Adrenal gland (tissue), 12 donors: ENCODE measurements around the gene LDLRAP1. TPM values are rescaled to one million over a fixed set of nuclear protein-coding genes. Genes with fewer than 3 reads are reported as not detected.
A peak's percentile ranks its signal among the peaks of the same experiment; 100 is the strongest.

Experiments
- DNase-seq, 7 donors: peaks; one replicate each; pipeline ENCODE4 v3.0.0-alpha.2; 2019 to 2020
- H3K27ac ChIP-seq, 5 donors: fragments of 200-600 bp; sonication (generic) in 4 of 5; 1 replicate in 3 of 5; 2 replicates in 2 of 5; pipeline versions ENCODE4 v1.5.1 to v1.8.0; 2016 to 2020; ENCODE audit warnings: mild to moderate bottlenecking in 1 of 5
- H3K27me3 ChIP-seq: fragments of 200-600 bp; 2 replicates; pipeline ENCODE4 v1.8.0; 2021
- H3K36me3 ChIP-seq, 2 donors: fragments of 200-600 bp; replicated peaks in 1 of 2; 1 replicate in 1 of 2; 2 replicates in 1 of 2; pipeline versions ENCODE4 v1.5.1 to v1.8.0; 2018 to 2022
- H3K4me1 ChIP-seq, 2 donors: fragments of 200-600 bp; replicated peaks in 1 of 2; 1 replicate in 1 of 2; 2 replicates in 1 of 2; pipeline versions ENCODE4 v1.5.1 to v1.8.0; 2018 to 2021
- H3K4me3 ChIP-seq, 4 donors: fragments of 200-600 bp; sonication (generic) in 3 of 4; one replicate each; pipeline ENCODE4 v1.5.1; 2016 to 2018
- H3K9me3 ChIP-seq, 3 donors: fragments of 200-600 bp; sonication (generic) in 1 of 3; replicated peaks in 1 of 3; 1 replicate in 2 of 3; 2 replicates in 1 of 3; pipeline versions ENCODE4 v1.5.1 to v1.8.0; 2016 to 2021
- CTCF ChIP-seq, 6 experiments: fragments of 450-650 bp in 4 of 6; fragments of 200-600 bp in 2 of 6; sonication (generic) in 1 of 6; IDR thresholded peaks; 1 replicate in 5 of 6; 2 replicates in 1 of 6; pipeline versions ENCODE4 v1.5.1 to v1.8.0; 2016 to 2021; ENCODE audit warnings: antibody characterized with exemption in 6 of 6, mild to moderate bottlenecking in 2 of 6, moderate library complexity in 1 of 6
- POLR2A ChIP-seq, 2 donors: fragments of 450-650 bp; IDR thresholded peaks; one replicate each; pipeline ENCODE4 v1.6.1; 2017; ENCODE audit warnings: antibody characterized with exemption in 2 of 2, mild to moderate bottlenecking in 2 of 2, moderate library complexity in 1 of 2
- WGBS, 4 donors: extraction: QIAGEN DNeasy Blood & Tissue Kit in 2 of 4; methylation state at CpG; one replicate each; pipeline versions ENCODE4 v1.1.5 to v1.1.7; 2013 to 2017; 5-methylcytosine and 5-hydroxymethylcytosine counted together
- intact Hi-C, 2 donors: fragments of 100-400 bp; cut with DNase I; formaldehyde crosslinking; loops; one replicate each; pipeline versions ENCODE4 v1.14.1 to v1.15.0; 2022 to 2023
- polyA plus RNA-seq, 3 donors: library from polyadenylated mRNA; stranded (reverse); fragments of 200-250 nt in 2 of 3; fragments of 350-450 nt in 1 of 3; fragmentation: Illumina TruSeq in 1 of 3; extraction: RNeasy Lipid Tissue Mini Kit (QIAGEN cat#74804) in 1 of 3; gene quantifications; one replicate each; pipeline ENCODE4 v1.2.3, GENCODE V29; 2013 to 2014
- total RNA-seq, 9 donors: library from RNA; depleted of rRNA in 4 of 9; stranded (reverse); fragments of >200 nt in 4 of 9; fragments of 120-200 nt in 1 of 9; fragmentation: NEBNext Ultra II Directional in 1 of 9; extraction: Animal tissue kit (Norgen Biotek cat#: 25700) in 1 of 9; gene quantifications; one replicate each; pipeline versions ENCODE4 v1.1.0 to v1.2.4, GENCODE V29; 2013 to 2023
- donor health status: healthy with polysubstance abuse.
- donor health status: Bipolar disorder and iron deficiency.
- donor health status: DM: yes; HTN: yes; CAD: no.
- donor health status: DM: no; HTN: no; CAD: no.
- donor health status: DM: no; HTN: no; CAD: no.
- donor health status: DM: yes; HTN: yes; CAD: no.

The LDLRAP1 gene
- total and polyA plus RNA-seq, 12 donors = 6.8 to 39.1 (median 27.3) TPM

DNA sequence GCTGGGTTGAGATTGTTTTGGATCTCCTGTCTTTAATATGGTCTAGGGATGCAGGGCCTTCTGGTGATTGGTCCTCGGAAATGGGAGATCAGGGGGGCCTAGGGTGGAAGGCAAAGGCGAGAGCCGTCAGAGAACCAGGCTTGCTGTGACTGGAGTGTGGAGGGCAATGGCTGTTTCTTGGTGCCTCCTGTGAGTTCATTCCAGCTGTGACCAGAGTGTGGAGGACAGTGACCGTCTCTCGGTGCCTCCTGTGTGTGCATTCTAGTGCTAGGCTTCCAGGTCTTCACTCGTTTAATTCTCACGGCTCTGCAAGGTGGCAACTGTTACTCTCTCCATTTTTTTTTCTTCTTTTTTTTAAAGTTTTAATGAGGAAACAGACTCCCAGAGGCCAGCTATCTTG lies 14.1 kb downstream of the LDLRAP1 start:
- peak overlapping the region in 1 of 5 donors; percentile 24 for H3K27ac ChIP-seq
- TF ChIP-seq CTCF (IDR thresholded peaks at IDR 0.05) (no peak), POLR2A (IDR thresholded peaks at IDR 0.05) (no peak)
- H3K4me1 ChIP-seq = peaks cover 0 to 16% of the 10 kb centered on the region in 2 donors
- no peaks in the 10 kb centered on the region for H3K27me3 ChIP-seq
- no peaks in the 10 kb centered on the region for H3K9me3 ChIP-seq
- H3K36me3 ChIP-seq = no peaks in the 10 kb centered on the region
- H3K4me3 ChIP-seq = no peak overlapping the region
- intact Hi-C loops = no loop called here
- WGBS, 4 donors = 82 to 90% (median 89%) methylated on average over 7 of the region's 7 CpGs
- no peak for DNase-seq

- TF ChIP-seq POLR2A (IDR thresholded peaks at IDR 0.05) (no peak), CTCF (IDR thresholded peaks at IDR 0.05) (no peak)
- no peak for DNase-seq
- no peaks in the 10 kb centered on the region for H3K27me3 ChIP-seq
- no peaks in the 10 kb centered on the region for H3K9me3 ChIP-seq
- no peak overlapping the region for H3K4me3 ChIP-seq
- intact Hi-C loops = no loop called here
- peaks cover 0 to 12% of the 10 kb centered on the region in 2 donors for H3K4me1 ChIP-seq
- WGBS, 4 donors = 53 to 73% (median 62%) methylated on average over 5 to 6 of the region's 6 CpGs
- H3K36me3 ChIP-seq = no peaks in the 10 kb centered on the region
- H3K27ac ChIP-seq = no peak overlapping the region
Measured at GRCh38 chr1:25559031-25559430, 15.6 kb downstream of the LDLRAP1 start.

GRCh38 chr1:25560001-25560400 lies 16.6 kb downstream of the LDLRAP1 start:
- TF ChIP-seq POLR2A (IDR thresholded peaks at IDR 0.05) (no peak), CTCF (IDR thresholded peaks at IDR 0.05) (no peak)
- H3K9me3 ChIP-seq = no peaks in the 10 kb centered on the region
- peaks cover 0 to 2% of the 10 kb centered on the region in 2 donors for H3K36me3 ChIP-seq
- H3K4me3 ChIP-seq = no peak overlapping the region
- DNase-seq = no peak
- H3K4me1 ChIP-seq = peaks cover 0 to 6% of the 10 kb centered on the region in 2 donors
- intact Hi-C loops = no loop called here
- no peaks in the 10 kb centered on the region for H3K27me3 ChIP-seq
- WGBS, 4 donors = 68 to 76% (median 72%) methylated on average over 9 of the region's 9 CpGs
- no peak overlapping the region for H3K27ac ChIP-seq

- TF ChIP-seq POLR2A (IDR thresholded peaks at IDR 0.05) = no peak
- no peak overlapping the region for H3K27ac ChIP-seq
- no peaks in the 10 kb centered on the region for H3K9me3 ChIP-seq
- peaks cover 0 to 6% of the 10 kb centered on the region in 2 donors for H3K4me1 ChIP-seq
- peaks cover 0 to 6% of the 10 kb centered on the region in 2 donors for H3K36me3 ChIP-seq
- intact Hi-C loops = no loop called here
- H3K4me3 ChIP-seq = no peak overlapping the region
- DNase-seq = no peak
- no peaks in the 10 kb centered on the region for H3K27me3 ChIP-seq
- 78 to 93% (median 88%) methylated on average over 3 to 4 of the region's 4 CpGs for WGBS, 4 donors
Measured at GRCh38 chr1:25560788-25561187, 17.4 kb downstream of the LDLRAP1 start.

DNA sequence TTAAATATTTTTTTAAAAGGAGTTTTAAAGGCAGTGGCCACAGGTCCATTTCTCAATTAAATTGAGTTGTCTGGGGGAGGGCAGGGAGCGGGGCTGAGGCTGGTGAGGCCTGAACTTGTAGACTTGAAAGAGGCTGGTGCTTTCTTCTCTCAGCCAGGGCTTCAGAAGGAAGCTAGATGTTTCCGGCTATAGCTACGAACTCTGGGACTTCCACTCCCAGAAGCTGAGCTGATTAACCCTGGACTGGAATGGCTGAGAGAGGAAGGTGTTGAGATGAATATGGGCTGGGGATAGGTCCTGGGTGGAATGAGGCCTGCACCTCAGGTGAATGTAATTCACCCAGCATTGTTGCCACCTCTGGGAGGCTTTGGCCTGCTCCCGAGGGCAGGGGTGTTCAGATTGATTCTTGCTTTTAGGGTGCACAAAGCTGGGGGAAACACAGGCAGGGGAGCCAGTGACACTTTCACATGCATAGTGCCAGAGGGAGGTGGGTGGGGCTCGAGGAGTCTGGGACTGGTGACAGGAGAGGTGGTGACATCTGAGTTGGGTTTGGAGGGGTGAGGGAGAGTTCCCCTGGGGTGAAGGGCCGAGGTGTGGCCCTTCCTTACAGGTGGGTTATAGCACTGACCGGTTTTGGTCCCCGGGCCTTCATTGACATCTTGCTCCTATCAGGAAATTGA lies 18.2 kb downstream of the LDLRAP1 start:
- peaks cover 0 to 6% of the 10 kb centered on the region in 2 donors for H3K36me3 ChIP-seq
- no peaks in the 10 kb centered on the region for H3K27me3 ChIP-seq
- TF ChIP-seq CTCF (IDR thresholded peaks at IDR 0.05) (no peak), POLR2A (IDR thresholded peaks at IDR 0.05) (no peak)
- no peaks in the 10 kb centered on the region for H3K9me3 ChIP-seq
- peaks cover 0 to 3% of the 10 kb centered on the region in 2 donors for H3K4me1 ChIP-seq
- intact Hi-C loops = no loop called here
- no peak overlapping the region for H3K4me3 ChIP-seq
- 75 to 90% (median 80%) methylated on average over 8 of the region's 8 CpGs for WGBS, 4 donors
- peak overlapping the region in 1 of 5 donors; percentile 3 for H3K27ac ChIP-seq
- DNase-seq = no peak
